SW 1271 (cell line): Measurements from ENCODE around the gene CCR7.

Source experiments
- DNase-seq, 2 experiments: peaks; one replicate each; lab custom pipeline; 2025; lab: John Stamatoyannopoulos, UW

Gene CCR7

DNA sequence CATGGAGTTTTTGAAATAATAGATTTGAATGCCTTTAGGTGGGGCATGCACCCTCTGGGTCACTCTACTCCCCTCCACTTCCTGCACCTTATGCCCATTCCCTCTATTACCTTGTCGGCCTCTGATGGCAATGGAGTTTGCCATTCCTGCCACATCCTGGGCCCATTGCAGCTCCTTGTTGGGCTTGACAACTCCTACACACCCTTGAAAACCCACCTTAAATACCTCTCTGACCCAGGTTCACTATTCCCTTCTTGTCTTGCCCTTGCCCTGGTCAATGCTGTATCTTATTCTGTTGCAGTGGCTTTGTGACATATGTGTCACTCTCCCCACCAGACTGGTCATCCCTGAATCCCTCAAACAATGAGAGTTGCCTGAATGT is 2.4 kb downstream of the CCR7 start:
- no peak for DNase-seq

GRCh38 chr17:40561871-40562611 is 3.2 kb downstream of the CCR7 start:
- DNase-seq = no peak

DNA sequence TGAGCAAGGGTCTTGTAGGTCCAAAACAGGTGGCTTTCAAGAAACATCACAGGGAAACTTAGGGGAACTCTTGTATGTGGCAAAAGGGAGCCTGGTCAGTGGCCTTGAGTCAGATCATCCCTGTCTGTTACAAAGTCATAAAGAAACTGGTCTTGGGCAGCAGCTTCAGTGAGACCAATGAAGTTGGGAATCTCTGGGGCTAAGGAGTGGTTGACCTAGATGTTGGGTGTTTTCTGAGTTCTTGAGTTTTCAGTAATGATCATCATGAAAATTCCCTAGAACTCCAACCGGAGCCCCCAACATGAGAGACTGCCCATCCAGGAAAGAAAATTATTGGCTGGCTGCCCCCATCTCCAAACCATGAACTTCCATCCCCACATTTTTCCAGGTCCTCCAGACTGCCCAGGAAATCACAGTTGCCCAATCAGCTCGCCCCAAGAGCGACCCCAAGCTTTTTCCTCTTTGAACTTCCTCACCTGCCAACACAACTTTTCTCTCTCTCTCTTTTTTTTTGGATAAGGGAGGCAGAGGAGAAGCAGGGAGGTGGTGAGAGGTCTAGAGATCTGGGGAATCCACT is 3.9 kb downstream of the CCR7 start:
- DNase-seq = no peak

GRCh38 chr17:40560592-40561293 is 4.5 kb downstream of the CCR7 start:
- DNase-seq = no peak

DNA sequence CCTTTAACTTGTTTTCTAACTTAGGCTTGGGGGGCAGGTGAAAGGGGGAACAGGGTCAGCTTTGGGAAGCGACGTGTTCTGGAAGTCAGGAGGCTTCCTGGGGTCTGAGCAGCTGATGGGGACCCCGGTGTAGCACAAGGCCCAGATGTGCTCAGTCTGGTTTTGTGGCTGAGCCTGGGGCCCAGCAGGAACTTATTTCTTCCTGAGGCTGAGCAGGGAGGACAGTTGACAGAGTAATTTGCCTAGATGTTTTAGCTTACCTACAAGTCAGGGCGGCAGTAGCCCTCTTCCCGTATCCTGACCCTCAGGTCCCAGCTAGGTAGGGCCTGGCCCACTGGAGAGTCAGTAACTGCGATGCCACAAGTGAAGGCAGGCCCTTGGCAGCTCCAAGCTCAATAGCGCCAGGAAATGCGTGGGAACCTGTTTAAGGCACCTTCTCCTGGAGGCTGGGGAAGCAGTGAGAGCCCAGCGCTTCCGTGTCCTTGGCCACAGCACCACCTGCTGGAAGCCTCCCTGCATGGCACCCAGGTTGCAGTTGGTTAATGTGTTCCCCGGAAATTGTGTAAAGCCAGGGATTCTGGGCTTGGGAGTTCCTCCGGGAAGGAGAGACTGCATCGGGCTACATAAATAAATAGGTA is 5.2 kb downstream of the CCR7 start:
- DNase-seq = peak; percentile 67 to 75

- no peak for DNase-seq
Observed at GRCh38 chr17:40559564-40559916, 5.7 kb downstream of the CCR7 start.

GRCh38 chr17:40558890-40559563 is 6.2 kb downstream of the CCR7 start:
- no peak for DNase-seq

DNA sequence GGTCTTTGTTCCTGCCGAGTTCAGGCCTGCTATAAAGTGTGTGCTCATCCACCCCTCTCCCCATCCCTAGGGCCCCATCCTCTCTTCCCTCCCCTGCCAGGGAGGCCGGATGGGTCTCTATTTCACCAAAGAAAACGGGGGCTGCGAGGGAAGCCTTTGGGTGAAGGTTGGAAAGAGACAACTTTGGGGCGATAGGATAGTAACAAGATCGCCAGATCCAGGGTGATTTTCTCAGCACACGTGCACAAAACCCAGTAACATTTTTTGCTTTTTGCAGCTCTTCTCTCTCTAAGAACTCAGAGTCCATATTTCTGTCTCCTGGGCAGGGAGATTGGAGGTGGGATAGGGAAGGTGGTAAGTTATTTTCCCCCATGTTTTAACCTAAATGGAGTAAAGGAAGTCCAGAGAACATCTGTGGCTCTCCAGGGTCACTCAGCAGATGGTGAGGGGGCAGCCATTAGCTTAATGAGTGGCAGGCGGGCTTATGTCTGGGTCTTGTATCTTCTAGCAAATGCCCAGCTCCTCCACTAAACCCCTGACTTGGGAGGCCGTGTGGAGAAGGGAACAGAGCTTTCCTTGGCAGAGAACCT is 6.9 kb downstream of the CCR7 start:
- no peak for DNase-seq

DNA sequence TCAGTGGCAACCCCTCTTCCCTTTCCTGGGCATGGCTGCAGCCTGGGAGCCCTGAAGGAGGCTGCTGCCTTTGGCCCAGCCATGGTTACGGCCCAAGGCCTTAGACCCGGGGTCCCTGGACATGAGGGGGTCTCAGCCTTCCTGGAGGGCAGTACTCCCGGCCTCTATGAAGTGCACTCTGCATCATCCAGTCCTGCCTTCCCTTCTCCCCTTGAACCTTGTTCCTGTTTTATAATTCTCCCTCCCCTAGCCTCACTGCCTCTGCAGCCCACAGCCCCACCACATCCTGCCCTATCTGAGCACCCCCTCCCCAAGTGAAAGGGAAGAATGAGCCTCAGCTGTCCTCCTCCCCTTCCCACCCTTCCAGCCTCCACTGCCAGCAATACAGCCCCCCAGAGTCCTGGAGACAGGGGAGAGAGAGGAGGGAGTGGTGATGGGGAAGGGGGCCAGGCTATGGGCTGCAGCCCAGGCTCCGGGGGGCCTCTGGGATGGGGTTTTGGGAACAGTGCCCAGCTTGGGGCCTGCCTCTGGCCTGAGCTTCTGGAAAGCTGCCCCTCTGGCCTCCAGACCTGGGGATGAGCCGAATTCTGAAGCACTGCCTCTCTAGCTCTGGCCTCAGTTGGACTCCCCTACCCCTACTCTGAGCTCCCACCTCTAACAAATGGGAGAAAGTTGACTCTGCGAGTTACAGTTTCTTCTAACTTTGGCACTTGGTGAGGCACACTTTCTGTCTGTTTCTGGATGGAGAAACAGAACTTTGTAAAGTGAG is 7.6 kb downstream of the CCR7 start:
- no peak for DNase-seq

GRCh38 chr17:40556884-40557414 is 8.3 kb downstream of the CCR7 start:
- no peak for DNase-seq

DNA sequence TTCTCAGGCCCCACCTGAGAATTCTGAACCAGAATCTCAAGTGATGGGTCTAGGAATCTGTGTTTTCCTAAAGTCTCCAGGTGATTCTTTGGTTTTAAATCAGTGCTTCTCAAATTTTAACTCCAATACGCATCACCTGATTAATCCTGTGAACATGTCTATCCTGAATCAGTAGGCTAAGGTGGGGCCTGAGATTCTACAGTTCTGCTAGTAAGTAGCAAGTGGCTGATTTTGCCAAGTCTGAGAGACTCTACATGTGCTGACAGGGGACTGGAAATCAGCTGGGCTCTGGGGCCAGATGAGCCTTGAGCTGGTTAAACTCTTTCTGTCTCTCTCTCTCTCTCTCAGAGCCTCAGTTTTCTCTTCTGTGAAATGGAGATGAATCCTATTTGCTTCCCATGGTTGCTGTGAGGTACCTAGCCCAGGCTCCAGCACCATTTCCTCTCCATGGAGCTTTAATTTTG is 9.0 kb downstream of the CCR7 start:
- DNase-seq = no peak

DNA sequence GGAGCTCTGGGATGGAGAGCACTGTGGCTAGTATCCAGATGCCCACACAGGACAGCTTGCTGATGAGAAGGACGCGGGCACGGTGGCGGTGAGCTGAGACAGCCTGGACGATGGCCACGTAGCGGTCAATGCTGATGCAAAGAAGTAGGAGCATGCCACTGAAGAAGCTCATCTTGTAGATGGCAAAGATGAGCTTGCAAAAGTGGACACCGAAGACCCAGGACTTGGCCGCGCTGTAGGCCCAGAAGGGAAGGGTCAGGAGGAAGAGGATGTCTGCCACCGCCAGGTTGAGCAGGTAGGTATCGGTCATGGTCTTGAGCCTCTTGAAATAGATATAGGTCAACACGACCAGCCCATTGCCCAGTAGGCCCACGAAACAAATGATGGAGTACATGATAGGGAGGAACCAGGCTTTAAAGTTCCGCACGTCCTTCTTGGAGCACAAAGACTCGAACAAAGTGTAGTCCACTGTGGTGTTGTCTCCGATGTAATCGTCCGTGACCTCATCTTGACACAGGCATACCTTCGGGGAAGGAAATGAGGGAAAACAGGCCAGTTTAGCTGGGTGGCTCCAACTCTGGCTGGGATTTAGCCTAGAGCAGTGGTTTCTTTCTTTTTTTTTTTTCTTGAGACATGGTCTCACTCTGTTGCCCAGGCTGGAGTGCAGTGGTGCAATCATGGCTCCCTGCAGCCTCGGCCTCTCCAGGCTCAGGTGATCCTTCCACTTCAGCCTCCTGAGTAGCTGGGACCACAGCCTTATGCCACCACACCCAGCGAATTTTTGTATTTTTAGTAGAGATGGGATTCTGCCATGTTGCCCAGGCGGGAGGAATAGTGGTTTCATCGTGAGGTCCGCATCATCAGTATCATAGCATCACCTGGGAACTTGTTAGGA is 9.7 kb downstream of the CCR7 start:
- no peak for DNase-seq

GRCh38 chr17:40554646-40555295 is 10.5 kb downstream of the CCR7 start:
- DNase-seq = no peak

- DNase-seq = no peak
Observed at GRCh38 chr17:40553694-40554534, 11.4 kb downstream of the CCR7 start.

DNA sequence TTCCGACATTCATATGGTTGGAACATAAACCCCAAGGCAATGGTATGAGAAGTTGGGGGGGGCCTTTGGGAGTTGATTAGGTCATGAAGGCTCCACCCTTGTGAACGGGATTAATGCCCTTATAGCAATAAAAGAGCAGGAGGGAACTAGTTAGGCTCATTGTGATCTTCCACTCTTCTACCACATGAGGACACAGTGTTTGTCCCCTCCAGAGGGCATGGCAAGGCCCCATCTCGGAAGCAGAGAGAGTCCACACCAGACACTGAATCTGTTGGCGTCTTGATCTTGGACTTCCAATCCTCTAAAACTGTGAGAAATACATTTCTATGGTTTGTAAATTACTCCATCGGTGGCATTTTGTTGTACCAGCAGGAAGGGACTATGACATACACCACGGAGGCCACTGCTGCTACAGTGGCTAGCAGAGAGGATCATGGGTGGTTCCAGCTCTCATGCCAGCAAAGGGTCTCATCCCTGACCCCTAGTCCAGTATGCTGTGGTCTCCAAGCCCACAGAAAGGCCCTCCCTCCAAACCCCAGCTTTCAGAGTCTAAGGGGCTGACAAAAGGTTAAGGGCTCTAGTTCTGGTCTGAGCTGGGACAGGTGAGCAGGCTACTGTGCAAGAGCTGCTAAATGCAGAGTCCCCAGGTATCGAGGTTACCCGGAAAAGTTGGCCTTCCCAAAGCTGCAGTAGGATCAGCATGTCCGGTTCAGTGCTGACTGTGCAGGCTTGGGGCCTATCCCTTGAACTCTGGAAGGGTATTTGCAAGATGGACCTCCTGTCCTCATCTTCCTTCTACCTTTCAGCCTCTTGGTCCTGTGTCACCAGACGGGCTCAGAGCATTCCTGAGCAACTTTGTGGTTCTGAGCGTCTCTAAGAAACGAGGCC is 12.2 kb downstream of the CCR7 start:
- DNase-seq = no peak

GRCh38 chr17:40551879-40552768 is 13.1 kb downstream of the CCR7 start:
- DNase-seq = no peak
